Measurements from ENCODE around the gene NODAL.
"Not testable (repeated sequence)": the region's sequence is repeated elsewhere in the genome, so short reads cannot be mapped to it uniquely, and the experiment has no call there.

The NODAL gene

GRCh38 chr10:70441161-70441894 is at the start of gene NODAL:
Gene NODAL, minus strand, starts transcription at chr10:70441681. Its CDS starts 14 bp downstream, at chr10:70441667.
- Histone ChIP-seq H3K4me3 (ENCODE audit: low read depth in 1 of 2, low read length in 1 of 2) (no peak within 1 kb of the TSS), H3K36me3 (no peaks in the 10 kb centered on the region), H3K9me3 (no peaks in the 10 kb centered on the region), H3K27me3 (peaks cover 83% of the 10 kb centered on the region), H3K27ac (no peak within 1 kb of the TSS), H3K4me1 (ENCODE audit: control insufficient read depth in 1 of 2, insufficient read depth in 1 of 2, low read depth in 1 of 2, low read length in 1 of 2) (peaks cover 3 to 6% of the 10 kb centered on the region in 2 experiments)
- no peak for TF ChIP-seq CTCF (IDR thresholded peaks at IDR 0.05)

- Histone ChIP-seq H3K9me3 (no peaks in the 10 kb centered on the region), H3K36me3 (no peaks in the 10 kb centered on the region), H3K4me1 (ENCODE audit: control insufficient read depth in 1 of 2, insufficient read depth in 1 of 2, low read depth in 1 of 2, low read length in 1 of 2) (peaks cover 20 to 23% of the 10 kb centered on the region in 2 experiments), H3K27ac (no peak overlapping the region), H3K27me3 (peaks cover 15% of the 10 kb centered on the region), H3K4me3 (ENCODE audit: low read depth in 1 of 2, low read length in 1 of 2) (no peak overlapping the region)
- no peak for TF ChIP-seq CTCF (IDR thresholded peaks at IDR 0.05)
Observed at GRCh38 chr10:70490142-70490541, 48.7 kb upstream of the NODAL start.

GRCh38 chr10:70487824-70488223 is 46.3 kb upstream of the NODAL start:
- peaks cover under 1 to 2% of the 10 kb centered on the region in 2 experiments for H3K4me1 ChIP-seq (ENCODE audit: control insufficient read depth in 1 of 2, insufficient read depth in 1 of 2, low read depth in 1 of 2, low read length in 1 of 2)
- no peaks in the 10 kb centered on the region for H3K36me3 ChIP-seq
- no peak overlapping the region for H3K4me3 ChIP-seq (ENCODE audit: low read depth in 1 of 2, low read length in 1 of 2)
- H3K27me3 ChIP-seq: no peaks in the 10 kb centered on the region
- no peaks in the 10 kb centered on the region for H3K9me3 ChIP-seq
- H3K27ac ChIP-seq: no peak overlapping the region
- no peak for TF ChIP-seq CTCF (IDR thresholded peaks at IDR 0.05)

- peaks cover 19% of the 10 kb centered on the region for H3K27me3 ChIP-seq
- H3K36me3 ChIP-seq; H3K4me3 ChIP-seq (ENCODE audit: low read depth in 1 of 2, low read length in 1 of 2); H3K27ac ChIP-seq; H3K9me3 ChIP-seq; H3K4me1 ChIP-seq (ENCODE audit: control insufficient read depth in 1 of 2, insufficient read depth in 1 of 2, low read depth in 1 of 2, low read length in 1 of 2): not testable (repeated sequence)
Observed at GRCh38 chr10:70483872-70484271, 42.4 kb upstream of the NODAL start.

- Histone ChIP-seq H3K27me3 (peaks cover 26% of the 10 kb centered on the region), H3K27ac (no peak overlapping the region), H3K4me1 (ENCODE audit: control insufficient read depth in 1 of 2, insufficient read depth in 1 of 2, low read depth in 1 of 2, low read length in 1 of 2) (peaks cover 11 to 13% of the 10 kb centered on the region in 2 experiments), H3K4me3 (ENCODE audit: low read depth in 1 of 2, low read length in 1 of 2) (no peak overlapping the region), H3K36me3 (no peaks in the 10 kb centered on the region), H3K9me3 (no peaks in the 10 kb centered on the region)
- no peak for TF ChIP-seq CTCF (IDR thresholded peaks at IDR 0.05)
Observed at GRCh38 chr10:70482982-70483760, 41.7 kb upstream of the NODAL start.
